K562 (cell line): ENCODE data around the gene WSCD2.

Experiments used
- ATF2 ChIP-seq: sonication (generic); formaldehyde crosslinking; IDR thresholded peaks from 2 replicates; pipeline ENCODE4 v1.8.1; 2022; ENCODE audit warnings: missing genetic modification reagents
- CTCF ChIP-seq, 3 experiments: IDR thresholded peaks in 2 of 3; conservative IDR thresholded peaks in 1 of 3; 2 replicates each; pipeline ENCODE4 v1.5.1; 2011 to 2012; ENCODE audit warnings: low read length in 3 of 3, mild to moderate bottlenecking in 3 of 3, control low read depth in 2 of 3, improper control_type of control experiment in 1 of 3, inconsistent platforms in 1 of 3, low read depth in 1 of 3, mixed read lengths in 1 of 3, moderate library complexity in 1 of 3; ENCODE audit not compliant: insufficient read depth in 2 of 3
- EZH2 ChIP-seq: IDR thresholded peaks from 2 replicates; pipeline ENCODE4 v1.6.1; 2012; ENCODE audit warnings: low read depth, mild to moderate bottlenecking, inconsistent platforms, low read length, borderline replicate concordance
- FOXA3 ChIP-seq, 2 experiments: fragments of 450-650 bp in 1 of 2; sonication (generic) in 1 of 2; formaldehyde crosslinking; IDR thresholded peaks in 1 of 2; conservative IDR thresholded peaks in 1 of 2; 2 replicates each; pipeline versions ENCODE4 v1.4.0 to v1.8.0; 2020 to 2022; ENCODE audit warnings: mild to moderate bottlenecking in 2 of 2, missing genetic modification reagents in 1 of 2
- MED1 ChIP-seq: sonication (generic); formaldehyde crosslinking; IDR thresholded peaks from 2 replicates; pipeline ENCODE4 v1.8.1; 2023; ENCODE audit warnings: missing genetic modification reagents, borderline replicate concordance
- NFRKB ChIP-seq: fragments of 450-650 bp; IDR thresholded peaks from 2 replicates; pipeline ENCODE4 v1.6.1; 2016; ENCODE audit warnings: low read depth
- POLR2AphosphoS5 ChIP-seq: IDR thresholded peaks from 2 replicates; pipeline ENCODE4 v1.6.1; 2011; ENCODE audit warnings: mild to moderate bottlenecking, low read depth, low read length, moderate library complexity; ENCODE audit not compliant: control insufficient read depth, insufficient read depth
- SLC30A9 ChIP-seq: fragments of 250-450 bp; sonication (Bioruptor Pico); IDR thresholded peaks from 2 replicates; pipeline ENCODE4 v1.8.0; 2022; ENCODE audit warnings: mild to moderate bottlenecking, moderate library complexity
- TEAD4 ChIP-seq, 2 experiments: sonication (generic) in 1 of 2; formaldehyde crosslinking in 1 of 2; IDR thresholded peaks; 2 replicates each; pipeline versions ENCODE4 v1.6.1 to v1.8.0; 2012 to 2022; ENCODE audit warnings: borderline replicate concordance in 1 of 2, inconsistent platforms in 1 of 2, low read length in 1 of 2, mild to moderate bottlenecking in 1 of 2, missing genetic modification reagents in 1 of 2
- USF2 ChIP-seq: sonication (generic); formaldehyde crosslinking; IDR thresholded peaks from 2 replicates; pipeline ENCODE4 v1.5.0; 2020; ENCODE audit warnings: missing genetic modification reagents
- ZFP36 ChIP-seq: fragments of 150-350 bp; IDR thresholded peaks from 2 replicates; pipeline ENCODE4 v1.6.1; 2018; ENCODE audit warnings: low read length, low read depth; ENCODE audit not compliant: partially characterized antibody
- ZNF41 ChIP-seq: fragments of 250-450 bp; sonication (Bioruptor Pico); conservative IDR thresholded peaks from 2 replicates; pipeline ENCODE4 v1.4.0; 2020; ENCODE audit warnings: mild to moderate bottlenecking
- ZNF609 ChIP-seq: sonication (generic); formaldehyde crosslinking; IDR thresholded peaks from 2 replicates; pipeline ENCODE4 v1.8.1; 2023; ENCODE audit warnings: missing genetic modification reagents, mild to moderate bottlenecking, borderline replicate concordance

- TF ChIP-seq POLR2AphosphoS5: no peak
- no peak for TF ChIP-seq USF2
- no peak for TF ChIP-seq FOXA3 (CRISPR knock-in tag; conservative IDR thresholded peaks at IDR 0.05 in 1 of 2, IDR thresholded peaks at IDR 0.05 in 1 of 2)
- TF ChIP-seq ATF2 (CRISPR knock-in tag): no peak
- TF ChIP-seq ZNF609 (CRISPR knock-in tag): no peak
- no peak for TF ChIP-seq SLC30A9
- no peak for TF ChIP-seq MED1
- TF ChIP-seq ZNF41 (CRISPR knock-in tag): no peak
- TF ChIP-seq NFRKB: no peak
- no peak for TF ChIP-seq TEAD4 (IDR thresholded peaks at IDR 0.05; ENCODE audit: low read length)
- TF ChIP-seq TEAD4 (CRISPR knock-in tag; IDR thresholded peaks at IDR 0.05; ENCODE audit: borderline replicate concordance): no peak
- no peak for TF ChIP-seq CTCF (IDR thresholded peaks at IDR 0.05 in 2 of 3, conservative IDR thresholded peaks at IDR 0.05 in 1 of 3; ENCODE audit: insufficient read depth in 2 of 3, low read depth in 1 of 3, low read length in 3 of 3)
- TF ChIP-seq EZH2: no peak
- TF ChIP-seq ZFP36: no peak
Measured at GRCh38 chr12:108147279-108147678, 18.2 kb downstream of the WSCD2 start.
